Nephron (organoid): ENCODE results near the gene KANK4.

ENCODE experiments used
- H3K27ac Mint-ChIP-seq, 3 experiments: 2 replicates each; pipeline ENCODE4 v1.8.0; 2020; ENCODE audit warnings: mixed read lengths in 3 of 3, mild to moderate bottlenecking in 2 of 3, moderate library complexity in 1 of 3
- H3K27me3 Mint-ChIP-seq: 2 replicates; pipeline ENCODE4 v1.8.0; 2021; ENCODE audit warnings: low read depth, mild to moderate bottlenecking, moderate library complexity, mixed read lengths
- H3K36me3 Mint-ChIP-seq: 2 replicates; pipeline ENCODE4 v1.8.0; 2020; ENCODE audit warnings: low read depth, mixed read lengths
- H3K4me1 Mint-ChIP-seq: 2 replicates; pipeline ENCODE4 v1.8.0; 2020; ENCODE audit warnings: mixed read lengths
- H3K4me3 Mint-ChIP-seq, 3 experiments: 2 replicates each; pipeline ENCODE4 v1.8.0; 2020; ENCODE audit warnings: mild to moderate bottlenecking in 3 of 3, mixed read lengths in 3 of 3, moderate library complexity in 2 of 3
- H3K9me3 Mint-ChIP-seq: 2 replicates; pipeline ENCODE4 v1.8.0; 2020; ENCODE audit warnings: mixed read lengths
- TF ChIP-seq, protein P1 (sequence below), 3 experiments: fragments of 200-600 bp; sonication (generic); IDR thresholded peaks; one replicate each; pipeline ENCODE4 v1.5.0; 2021; ENCODE audit warnings: antibody characterized with exemption in 3 of 3; ENCODE audit not compliant: unreplicated experiment in 3 of 3

Gene KANK4

DNA sequence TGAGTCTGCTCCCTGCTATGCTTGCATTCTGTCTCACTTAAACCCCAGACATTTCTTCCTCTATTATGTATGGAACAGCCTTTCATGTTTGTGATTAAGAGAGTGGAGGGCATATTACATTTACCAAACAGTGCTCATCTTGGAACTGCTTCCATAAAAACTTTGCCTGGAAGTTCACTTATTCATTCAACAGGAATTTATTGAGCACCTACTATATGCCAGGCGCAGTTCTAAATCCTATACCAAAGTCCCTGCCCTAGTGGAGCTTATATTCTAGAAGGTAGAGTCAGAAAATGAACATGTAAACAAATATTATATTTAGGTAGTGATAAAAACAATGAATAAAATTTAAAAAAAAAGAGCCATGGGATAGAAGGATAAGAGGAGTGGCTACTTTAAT is 49.8 kb downstream of the KANK4 start:
- peaks cover 21% of the 10 kb centered on the region for H3K36me3 Mint-ChIP-seq
- no peak overlapping the region for H3K4me3 Mint-ChIP-seq
- H3K9me3 Mint-ChIP-seq, result no peaks in the 10 kb centered on the region
- peaks cover 9% of the 10 kb centered on the region for H3K27me3 Mint-ChIP-seq
- peaks cover 36% of the 10 kb centered on the region for H3K4me1 Mint-ChIP-seq
- TF ChIP-seq, protein P1, sequence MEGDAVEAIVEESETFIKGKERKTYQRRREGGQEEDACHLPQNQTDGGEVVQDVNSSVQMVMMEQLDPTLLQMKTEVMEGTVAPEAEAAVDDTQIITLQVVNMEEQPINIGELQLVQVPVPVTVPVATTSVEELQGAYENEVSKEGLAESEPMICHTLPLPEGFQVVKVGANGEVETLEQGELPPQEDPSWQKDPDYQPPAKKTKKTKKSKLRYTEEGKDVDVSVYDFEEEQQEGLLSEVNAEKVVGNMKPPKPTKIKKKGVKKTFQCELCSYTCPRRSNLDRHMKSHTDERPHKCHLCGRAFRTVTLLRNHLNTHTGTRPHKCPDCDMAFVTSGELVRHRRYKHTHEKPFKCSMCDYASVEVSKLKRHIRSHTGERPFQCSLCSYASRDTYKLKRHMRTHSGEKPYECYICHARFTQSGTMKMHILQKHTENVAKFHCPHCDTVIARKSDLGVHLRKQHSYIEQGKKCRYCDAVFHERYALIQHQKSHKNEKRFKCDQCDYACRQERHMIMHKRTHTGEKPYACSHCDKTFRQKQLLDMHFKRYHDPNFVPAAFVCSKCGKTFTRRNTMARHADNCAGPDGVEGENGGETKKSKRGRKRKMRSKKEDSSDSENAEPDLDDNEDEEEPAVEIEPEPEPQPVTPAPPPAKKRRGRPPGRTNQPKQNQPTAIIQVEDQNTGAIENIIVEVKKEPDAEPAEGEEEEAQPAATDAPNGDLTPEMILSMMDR (IDR thresholded peaks at IDR 0.05; ENCODE audit: unreplicated experiment in 3 of 3), result no peak
- peak overlapping the region in 2 of 3 experiments; percentile 87 to 88 for H3K27ac Mint-ChIP-seq

DNA sequence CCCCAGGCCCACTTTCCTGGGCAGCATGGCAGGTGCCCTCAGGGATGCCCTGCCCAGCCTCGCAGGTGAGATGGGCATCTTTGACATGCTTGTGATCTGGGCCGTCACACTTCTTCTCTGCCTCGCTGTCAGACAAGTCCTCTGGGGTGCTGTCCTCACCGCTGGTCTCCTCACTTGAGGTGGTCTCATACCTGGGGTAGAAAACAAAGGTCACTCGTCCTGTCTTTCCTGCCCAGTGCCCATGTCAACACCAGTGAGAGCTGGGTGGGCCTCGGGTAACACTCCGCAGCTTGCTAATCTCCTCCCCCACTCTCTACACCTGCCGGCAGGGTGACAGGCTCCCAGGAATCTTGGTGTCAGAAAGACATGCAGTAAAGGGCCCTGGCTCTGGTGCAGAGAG is 50.9 kb downstream of the KANK4 start:
- Mint-ChIP-seq H3K4me1 (peaks cover 34% of the 10 kb centered on the region), H3K27me3 (peaks cover 9% of the 10 kb centered on the region), H3K9me3 (no peaks in the 10 kb centered on the region), H3K4me3 (no peak overlapping the region), H3K27ac (peak overlapping the region in 1 of 3 experiments; percentile 88), H3K36me3 (peaks cover 15% of the 10 kb centered on the region)
- TF ChIP-seq, protein P1 (IDR thresholded peaks at IDR 0.05; ENCODE audit: unreplicated experiment in 3 of 3), result no peak

DNA sequence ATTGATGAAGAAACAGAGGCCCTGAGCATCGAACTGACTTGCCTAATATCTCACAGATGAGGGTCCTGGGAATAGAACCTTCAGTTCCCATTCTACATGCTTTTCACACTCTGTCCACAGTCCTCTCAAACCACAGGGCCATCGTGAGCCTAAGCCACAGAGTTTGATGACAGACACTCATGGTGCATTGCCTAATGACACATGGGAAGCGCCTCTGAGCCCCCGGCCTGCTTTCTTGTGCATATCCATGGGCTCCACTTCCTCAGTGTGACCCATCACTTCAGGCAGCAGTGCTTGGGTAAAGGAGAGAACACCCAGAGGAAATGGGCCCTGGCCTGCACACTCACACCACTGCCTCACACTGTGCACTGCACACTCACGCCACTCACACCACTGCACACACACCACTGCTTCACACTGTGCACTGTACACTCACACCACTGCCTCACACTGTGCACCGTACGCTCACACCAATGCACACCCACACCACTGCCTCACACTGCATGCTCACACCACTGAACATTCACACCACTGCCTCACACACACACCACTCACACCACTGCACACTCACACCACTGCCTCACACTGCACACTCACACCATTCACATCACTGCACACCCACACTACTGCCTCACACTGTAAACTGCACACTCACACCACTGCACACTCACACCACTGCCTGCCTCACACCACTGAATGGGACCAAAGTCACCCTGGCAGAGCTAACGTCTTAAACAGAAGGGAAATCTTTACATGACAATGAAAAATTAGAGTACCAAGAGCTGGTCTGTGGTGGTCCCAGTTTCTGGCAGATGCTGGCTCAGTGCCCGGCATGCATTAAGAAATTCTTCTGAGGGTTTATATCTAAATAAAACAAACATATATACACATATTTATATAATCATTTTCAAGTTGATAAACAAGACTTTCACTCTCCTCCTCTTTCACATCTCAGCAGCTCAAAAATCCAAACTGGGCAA is 53.0 kb downstream of the KANK4 start:
- H3K36me3 Mint-ChIP-seq, result peaks cover 9% of the 10 kb centered on the region
- TF ChIP-seq, protein P1 (IDR thresholded peaks at IDR 0.05; ENCODE audit: unreplicated experiment in 3 of 3), result no peak
- peak overlapping the region in 2 of 3 experiments; percentile 7 to 13 for H3K27ac Mint-ChIP-seq
- H3K4me3 Mint-ChIP-seq, result no peak overlapping the region
- H3K27me3 Mint-ChIP-seq, result peaks cover 4% of the 10 kb centered on the region
- no peaks in the 10 kb centered on the region for H3K9me3 Mint-ChIP-seq
- H3K4me1 Mint-ChIP-seq, result peaks cover 30% of the 10 kb centered on the region

DNA sequence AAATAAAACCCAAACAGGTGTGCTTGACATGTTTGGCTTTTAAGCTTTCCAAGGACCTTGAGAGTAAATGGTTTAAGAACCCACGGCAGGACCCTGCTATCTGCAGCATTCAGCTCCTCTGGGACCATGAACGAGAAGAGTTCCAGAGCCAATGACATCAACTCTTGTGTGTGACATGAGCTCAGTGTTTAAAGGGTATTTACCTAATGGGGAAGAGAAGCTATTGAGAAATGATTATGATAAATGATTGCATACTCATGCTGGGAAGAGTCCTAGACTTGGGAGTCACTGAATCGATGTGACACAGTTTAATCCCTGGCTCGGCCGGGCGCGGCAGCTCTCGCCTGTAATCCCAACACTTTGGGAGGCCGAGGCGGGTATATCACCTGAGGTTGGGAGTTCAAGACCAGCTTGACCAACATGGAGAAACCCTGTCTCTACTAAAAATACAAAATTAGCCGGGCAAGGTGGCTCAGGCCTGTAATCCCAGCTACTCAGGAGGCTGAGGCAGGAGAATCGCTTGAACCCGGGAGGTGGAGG is 55.4 kb downstream of the KANK4 start:
- Mint-ChIP-seq H3K36me3 (peaks cover 9% of the 10 kb centered on the region), H3K9me3 (no peaks in the 10 kb centered on the region), H3K4me1 (peaks cover 16% of the 10 kb centered on the region), H3K27me3 (peaks cover 4% of the 10 kb centered on the region), H3K4me3 (no peak overlapping the region), H3K27ac (peak overlapping the region; percentile 90 to 94 (median 91))
- TF ChIP-seq, protein P1 (IDR thresholded peaks at IDR 0.05; ENCODE audit: unreplicated experiment in 3 of 3), result no peak

DNA sequence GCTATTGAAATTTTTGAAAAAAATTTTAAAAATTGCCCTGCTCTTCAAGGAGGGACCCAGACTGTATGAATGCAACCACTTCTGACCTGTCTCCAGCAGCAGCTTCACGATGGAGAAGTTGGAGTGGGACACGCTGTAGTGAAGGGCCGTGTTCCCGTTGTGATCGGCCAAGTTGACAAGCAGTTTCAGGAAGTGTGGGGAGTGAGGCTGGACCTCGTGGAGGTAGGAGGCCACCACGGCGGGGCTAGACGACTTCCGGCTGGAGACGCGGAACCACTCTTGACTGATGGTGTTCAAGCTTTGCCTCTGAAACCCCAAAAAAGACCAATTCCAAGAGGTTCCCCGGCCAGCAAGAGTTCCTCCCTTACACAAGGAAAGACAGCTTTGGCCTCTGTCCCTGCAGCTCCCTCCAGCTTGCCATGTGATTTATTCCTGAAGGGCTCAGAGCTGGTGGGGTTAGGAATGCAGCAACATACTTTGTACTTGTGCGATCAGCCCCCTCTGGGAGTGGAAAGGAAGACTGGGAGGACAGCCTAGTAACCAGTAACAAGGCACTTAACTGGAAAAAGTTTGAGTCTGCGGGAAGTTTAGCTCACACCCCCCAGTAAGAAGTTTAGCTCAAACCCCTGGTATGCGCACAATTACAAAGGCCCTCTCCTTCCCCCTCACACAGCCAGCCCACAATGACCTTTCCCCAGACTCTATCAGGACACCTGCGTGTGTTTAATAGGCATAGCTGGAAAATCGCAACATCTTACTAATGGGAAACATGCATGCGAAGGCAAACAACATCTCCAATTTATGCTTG is 56.0 kb downstream of the KANK4 start:
- H3K9me3 Mint-ChIP-seq, result no peaks in the 10 kb centered on the region
- H3K36me3 Mint-ChIP-seq, result peaks cover 15% of the 10 kb centered on the region
- TF ChIP-seq, protein P1 (IDR thresholded peaks at IDR 0.05; ENCODE audit: unreplicated experiment in 3 of 3), result no peak
- H3K4me3 Mint-ChIP-seq, result peak overlapping the region in 2 of 3 experiments; percentile 12 to 26
- H3K4me1 Mint-ChIP-seq, result peaks cover 16% of the 10 kb centered on the region
- peaks cover 4% of the 10 kb centered on the region for H3K27me3 Mint-ChIP-seq
- H3K27ac Mint-ChIP-seq, result peak overlapping the region; percentile 90 to 94 (median 91)
